SK-N-SH treated with all-trans-retinoic acid at 6 μM for 48 hours (cell line): Measurements from ENCODE around the gene ATOH8.

ENCODE experiments used
- BACH2 ChIP-seq: fragments of 250-450 bp; sonication (Bioruptor Pico); IDR thresholded peaks from 2 replicates; pipeline ENCODE4 v1.9.0; 2021; ENCODE audit warnings: mild to moderate bottlenecking, borderline replicate concordance
- CSRNP3 ChIP-seq: fragments of 250-450 bp; sonication (Bioruptor Pico); IDR thresholded peaks from 2 replicates; pipeline ENCODE4 v1.5.1; 2021; ENCODE audit warnings: mild to moderate bottlenecking, moderate library complexity
- PATZ1 ChIP-seq: fragments of 250-450 bp; sonication (Bioruptor Pico); IDR thresholded peaks from 2 replicates; pipeline ENCODE4 v1.8.0; 2020; ENCODE audit warnings: mild to moderate bottlenecking, moderate library complexity, borderline replicate concordance
- RARB ChIP-seq: fragments of 250-450 bp; sonication (Bioruptor Pico); IDR thresholded peaks from 2 replicates; pipeline ENCODE4 v1.8.0; 2021; ENCODE audit warnings: mild to moderate bottlenecking, moderate library complexity
- SNAI2 ChIP-seq: fragments of 250-450 bp; sonication (Bioruptor Pico); IDR thresholded peaks from 2 replicates; pipeline ENCODE4 v1.5.0; 2020; ENCODE audit warnings: mild to moderate bottlenecking, moderate library complexity
- ZFP3 ChIP-seq: fragments of 250-450 bp; sonication (Bioruptor Pico); IDR thresholded peaks from 2 replicates; pipeline ENCODE4 v1.5.0; 2020; ENCODE audit warnings: mild to moderate bottlenecking, moderate library complexity
- ZFP30 ChIP-seq: fragments of 450-650 bp; formaldehyde crosslinking; IDR thresholded peaks from 2 replicates; pipeline ENCODE4 v1.5.0; 2022; ENCODE audit warnings: mild to moderate bottlenecking, moderate library complexity
- ZNF565 ChIP-seq: fragments of 450-650 bp; formaldehyde crosslinking; conservative IDR thresholded peaks from 2 replicates; pipeline ENCODE4 v1.5.0; 2020; ENCODE audit warnings: low read depth, mild to moderate bottlenecking, moderate library complexity
- ZNF70 ChIP-seq: fragments of 450-650 bp; formaldehyde crosslinking; IDR thresholded peaks from 2 replicates; pipeline ENCODE4 v1.5.0; 2020; ENCODE audit warnings: mild to moderate bottlenecking, moderate library complexity
- ZNF8 ChIP-seq: fragments of 450-650 bp; formaldehyde crosslinking; IDR thresholded peaks from 2 replicates; pipeline ENCODE4 v1.5.0; 2020; ENCODE audit warnings: mild to moderate bottlenecking, moderate library complexity

- TF ChIP-seq PATZ1 (CRISPR knock-in tag) (no peak), RARB (CRISPR knock-in tag) (no peak), ZNF70 (CRISPR knock-in tag) (no peak), ZNF565 (CRISPR knock-in tag) (no peak), CSRNP3 (CRISPR knock-in tag) (no peak), SNAI2 (CRISPR knock-in tag) (no peak), ZFP3 (CRISPR knock-in tag) (no peak), ZNF8 (CRISPR knock-in tag) (no peak), BACH2 (CRISPR knock-in tag) (no peak), ZFP30 (no peak)
Measured at GRCh38 chr2:85751627-85752026, 2.2 kb upstream of the ATOH8 start.
